Breast epithelium (tissue), 3 donors: ENCODE data around the gene TUBA3D.
"Not testable (repeated sequence)": the region's sequence is repeated elsewhere in the genome, so short reads cannot be mapped to it uniquely, and the experiment has no call there.

Experiments used
- POLR2A ChIP-seq: fragments of 450-650 bp; IDR thresholded peaks from one replicate; pipeline ENCODE4 v1.6.1; 2016; ENCODE audit warnings: antibody characterized with exemption, mild to moderate bottlenecking, moderate library complexity
- POLR2AphosphoS5 ChIP-seq, 3 donors: sonication (generic); formaldehyde crosslinking; IDR thresholded peaks; one replicate each; pipeline ENCODE4 v1.6.1; 2017; ENCODE audit warnings: antibody characterized with exemption in 3 of 3
- TF ChIP-seq, protein P1 (sequence below), 3 donors: fragments of 450-650 bp; IDR thresholded peaks; one replicate each; pipeline ENCODE4 v1.5.1; 2016 to 2017; ENCODE audit warnings: antibody characterized with exemption in 3 of 3, mild to moderate bottlenecking in 3 of 3, moderate library complexity in 3 of 3

DNA sequence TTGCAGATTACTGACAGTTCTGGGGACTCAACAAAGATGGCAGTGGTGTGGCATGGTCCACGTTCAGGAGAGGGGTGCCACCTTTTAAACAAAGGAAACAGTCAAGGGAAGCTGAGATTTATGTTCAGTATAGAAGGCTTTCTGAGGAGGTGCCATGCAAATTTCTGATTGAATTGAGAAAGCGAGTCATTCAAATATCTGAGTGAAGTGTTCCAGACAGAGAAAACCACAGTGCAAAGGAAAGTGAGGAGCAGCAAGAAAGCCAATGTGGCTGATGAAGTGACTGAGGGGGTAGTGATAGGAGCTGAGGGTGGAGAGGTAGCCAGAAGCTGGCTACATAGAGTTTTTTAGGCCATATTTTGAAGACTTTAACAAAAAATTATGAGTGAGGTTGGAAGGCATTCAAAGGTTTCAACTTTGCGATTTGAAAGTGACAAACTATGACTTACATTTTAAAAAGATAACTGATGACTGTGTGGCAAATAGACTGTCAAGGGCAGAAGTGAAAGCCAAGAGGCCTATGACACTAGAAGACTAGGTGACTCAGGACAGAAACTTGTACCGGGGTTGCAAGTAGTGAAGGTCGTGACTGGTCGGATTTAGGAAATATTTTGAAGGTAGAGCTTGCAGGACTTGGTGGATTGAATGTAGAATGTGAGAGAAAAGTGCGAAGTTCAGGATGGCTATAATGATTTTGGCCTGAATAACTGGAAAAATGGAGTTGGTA, 35.0 kb upstream of the TUBA3D start:
- TF ChIP-seq, protein P1, sequence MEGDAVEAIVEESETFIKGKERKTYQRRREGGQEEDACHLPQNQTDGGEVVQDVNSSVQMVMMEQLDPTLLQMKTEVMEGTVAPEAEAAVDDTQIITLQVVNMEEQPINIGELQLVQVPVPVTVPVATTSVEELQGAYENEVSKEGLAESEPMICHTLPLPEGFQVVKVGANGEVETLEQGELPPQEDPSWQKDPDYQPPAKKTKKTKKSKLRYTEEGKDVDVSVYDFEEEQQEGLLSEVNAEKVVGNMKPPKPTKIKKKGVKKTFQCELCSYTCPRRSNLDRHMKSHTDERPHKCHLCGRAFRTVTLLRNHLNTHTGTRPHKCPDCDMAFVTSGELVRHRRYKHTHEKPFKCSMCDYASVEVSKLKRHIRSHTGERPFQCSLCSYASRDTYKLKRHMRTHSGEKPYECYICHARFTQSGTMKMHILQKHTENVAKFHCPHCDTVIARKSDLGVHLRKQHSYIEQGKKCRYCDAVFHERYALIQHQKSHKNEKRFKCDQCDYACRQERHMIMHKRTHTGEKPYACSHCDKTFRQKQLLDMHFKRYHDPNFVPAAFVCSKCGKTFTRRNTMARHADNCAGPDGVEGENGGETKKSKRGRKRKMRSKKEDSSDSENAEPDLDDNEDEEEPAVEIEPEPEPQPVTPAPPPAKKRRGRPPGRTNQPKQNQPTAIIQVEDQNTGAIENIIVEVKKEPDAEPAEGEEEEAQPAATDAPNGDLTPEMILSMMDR (IDR thresholded peaks at IDR 0.05): not testable (repeated sequence)
- not testable (repeated sequence) for TF ChIP-seq POLR2AphosphoS5 (IDR thresholded peaks at IDR 0.05); POLR2A
